ENCODE measurements around the gene VWA3B.

GRCh38 chr2:98140210-98140609 is 53.2 kb downstream of the VWA3B start:
- TF ChIP-seq, protein P1, sequence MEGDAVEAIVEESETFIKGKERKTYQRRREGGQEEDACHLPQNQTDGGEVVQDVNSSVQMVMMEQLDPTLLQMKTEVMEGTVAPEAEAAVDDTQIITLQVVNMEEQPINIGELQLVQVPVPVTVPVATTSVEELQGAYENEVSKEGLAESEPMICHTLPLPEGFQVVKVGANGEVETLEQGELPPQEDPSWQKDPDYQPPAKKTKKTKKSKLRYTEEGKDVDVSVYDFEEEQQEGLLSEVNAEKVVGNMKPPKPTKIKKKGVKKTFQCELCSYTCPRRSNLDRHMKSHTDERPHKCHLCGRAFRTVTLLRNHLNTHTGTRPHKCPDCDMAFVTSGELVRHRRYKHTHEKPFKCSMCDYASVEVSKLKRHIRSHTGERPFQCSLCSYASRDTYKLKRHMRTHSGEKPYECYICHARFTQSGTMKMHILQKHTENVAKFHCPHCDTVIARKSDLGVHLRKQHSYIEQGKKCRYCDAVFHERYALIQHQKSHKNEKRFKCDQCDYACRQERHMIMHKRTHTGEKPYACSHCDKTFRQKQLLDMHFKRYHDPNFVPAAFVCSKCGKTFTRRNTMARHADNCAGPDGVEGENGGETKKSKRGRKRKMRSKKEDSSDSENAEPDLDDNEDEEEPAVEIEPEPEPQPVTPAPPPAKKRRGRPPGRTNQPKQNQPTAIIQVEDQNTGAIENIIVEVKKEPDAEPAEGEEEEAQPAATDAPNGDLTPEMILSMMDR (IDR thresholded peaks at IDR 0.05; ENCODE audit: insufficient read depth, low read length, poor library complexity, severe bottlenecking), result no peak
- TF ChIP-seq EZH2phosphoT487 (conservative IDR thresholded peaks at IDR 0.05; ENCODE audit: low read length), result no peak
